Large intestine (tissue), 3 donors: ENCODE results near the gene DDX4. TPM values are rescaled to one million over a fixed set of nuclear protein-coding genes. Genes with fewer than 3 reads are reported as not detected.
"Not testable (repeated sequence)": the region's sequence is repeated elsewhere in the genome, so short reads cannot be mapped to it uniquely, and the experiment has no call there.

Experiments
- DNase-seq, 2 donors: peaks; one replicate each; pipeline versions ENCODE4 v3.0.0 to v3.0.0-alpha.2; 2013
- H3K27ac ChIP-seq: one replicate; pipeline ENCODE4 v1.5.1; 2013; ENCODE audit warnings: low read length
- H3K27me3 ChIP-seq: 2 replicates; pipeline ENCODE4 v1.6.1; 2013; ENCODE audit warnings: low read length; ENCODE audit not compliant: control insufficient read depth, insufficient read depth
- H3K36me3 ChIP-seq: 2 replicates; pipeline ENCODE4 v1.6.1; 2013; ENCODE audit warnings: low read length; ENCODE audit not compliant: control insufficient read depth, insufficient read depth
- H3K4me1 ChIP-seq: one replicate; pipeline ENCODE4 v1.6.1; 2013; ENCODE audit warnings: low read length; ENCODE audit not compliant: control insufficient read depth, insufficient read depth
- H3K4me3 ChIP-seq: one replicate; pipeline ENCODE4 v1.5.1; 2013; ENCODE audit warnings: low read length
- H3K9me3 ChIP-seq: one replicate; pipeline ENCODE4 v1.6.1; 2013; ENCODE audit warnings: mild to moderate bottlenecking, low read depth, low read length, moderate library complexity; ENCODE audit not compliant: control insufficient read depth
- WGBS: methylation state at CpG from one replicate; pipeline ENCODE4 v1.1.5; 2013; ENCODE audit warnings: low lambda C conversion rate; ENCODE audit not compliant: insufficient coverage; 5-methylcytosine and 5-hydroxymethylcytosine counted together
- polyA plus RNA-seq: library from polyadenylated mRNA; unstranded; fragments of 120-200 nt; gene quantifications from one replicate; pipeline ENCODE4 v1.2.1, GENCODE V29; 2013

DDX4 gene
- polyA plus RNA-seq, 1 donor, result 0.10 TPM

DNA sequence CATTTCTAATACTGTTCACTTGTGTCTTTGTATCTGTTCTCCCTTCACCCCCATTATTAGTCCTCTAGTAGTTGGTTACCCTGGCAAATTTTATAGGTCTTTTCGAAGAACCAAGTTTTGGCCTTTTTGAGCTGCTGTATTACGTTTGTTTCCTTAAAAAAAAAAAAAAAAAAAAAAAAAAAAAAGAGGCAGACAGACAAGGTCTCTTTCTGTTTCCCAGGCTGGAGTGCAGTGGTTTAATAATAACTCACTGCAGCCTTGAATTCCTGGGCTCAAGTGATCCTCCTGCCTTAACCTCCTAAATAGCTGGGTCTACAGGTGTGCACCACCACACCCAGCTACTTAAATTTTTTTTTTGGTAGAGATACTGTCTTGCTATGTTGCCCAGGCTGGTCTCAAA lies 20.9 kb downstream of the DDX4 start:
- no peak for DNase-seq
- Histone ChIP-seq H3K27me3 (no peaks in the 10 kb centered on the region), H3K4me3 (no peak overlapping the region), H3K27ac (no peak overlapping the region), H3K36me3 (no peaks in the 10 kb centered on the region), H3K4me1 (no peaks in the 10 kb centered on the region), H3K9me3 (no peaks in the 10 kb centered on the region)
- 75% methylated on average over 2 of the region's 2 CpGs for WGBS

- not testable (repeated sequence) for H3K27me3 ChIP-seq, H3K4me3 ChIP-seq, H3K9me3 ChIP-seq, DNase-seq, H3K27ac ChIP-seq, H3K36me3 ChIP-seq, H3K4me1 ChIP-seq
- WGBS, result no CpG with 5 or more reads among the region's 7 CpGs
These were observed 23.9 kb downstream of the DDX4 start for GRCh38 chr5:55761721-55762120.

DNA sequence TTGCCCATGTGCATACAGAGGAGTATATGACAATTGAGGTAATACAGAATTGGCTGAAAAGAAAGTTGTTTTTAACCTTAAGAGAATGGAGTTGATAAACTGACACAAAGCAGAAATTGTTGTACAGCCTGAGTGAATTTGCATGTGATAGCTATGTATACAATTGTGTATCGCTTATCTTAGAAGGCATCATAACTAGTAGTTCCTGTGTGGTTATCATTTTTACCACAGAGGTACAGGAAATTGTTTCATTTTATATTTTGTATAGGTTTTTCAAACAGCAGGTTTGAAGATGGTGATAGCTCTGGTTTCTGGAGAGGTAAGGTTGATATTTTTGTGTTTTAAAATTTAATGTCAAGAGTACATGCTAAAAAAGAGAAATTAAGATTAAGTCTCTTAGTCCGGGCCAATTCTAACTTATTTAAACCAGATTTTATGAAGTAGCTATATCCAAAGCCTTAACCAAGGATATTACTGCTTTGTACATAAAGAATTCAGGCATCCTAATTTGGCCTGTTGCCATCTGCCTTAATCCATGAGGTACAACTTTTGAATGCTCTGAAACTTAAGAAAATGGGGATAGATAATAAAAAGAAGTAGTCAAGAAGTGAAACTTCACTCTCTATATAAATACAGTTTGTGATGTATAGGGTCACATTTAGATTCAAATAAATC lies 26.0 kb downstream of the DDX4 start:
- no peaks in the 10 kb centered on the region for H3K27me3 ChIP-seq
- no peak overlapping the region for H3K4me3 ChIP-seq
- no peaks in the 10 kb centered on the region for H3K4me1 ChIP-seq
- WGBS, result 86% methylated on average over 2 of the region's 2 CpGs
- no peaks in the 10 kb centered on the region for H3K9me3 ChIP-seq
- H3K36me3 ChIP-seq, result no peaks in the 10 kb centered on the region
- no peak overlapping the region for H3K27ac ChIP-seq
- DNase-seq, result no peak

- no peak overlapping the region for H3K27ac ChIP-seq
- no peaks in the 10 kb centered on the region for H3K9me3 ChIP-seq
These were observed 30.4 kb downstream of the DDX4 start for GRCh38 chr5:55768279-55768678.

DNA sequence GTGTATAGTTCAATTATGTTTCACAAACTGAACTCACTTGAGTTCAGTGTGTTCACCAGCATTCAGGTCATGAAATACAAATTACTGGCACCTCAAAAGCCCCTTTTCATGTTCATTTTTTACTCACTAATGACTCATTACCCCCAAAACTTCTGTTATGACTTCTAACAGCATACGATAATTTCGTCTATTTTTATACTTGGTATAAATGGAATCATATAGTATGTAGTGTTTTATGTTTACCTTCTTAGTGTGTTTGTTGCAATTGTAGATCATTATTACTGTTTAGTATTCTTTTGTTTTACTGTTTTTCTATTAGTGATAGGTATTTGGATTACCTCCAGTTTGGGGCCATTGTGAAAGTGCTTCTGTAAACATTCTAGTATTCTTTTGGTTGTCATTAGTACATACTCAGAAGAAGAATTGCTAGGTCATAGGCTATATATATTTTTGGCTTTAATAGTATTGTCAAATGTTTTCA lies 33.4 kb downstream of the DDX4 start:
- Histone ChIP-seq H3K4me1 (no peaks in the 10 kb centered on the region), H3K27ac (no peak overlapping the region), H3K36me3 (no peaks in the 10 kb centered on the region), H3K4me3 (no peak overlapping the region), H3K27me3 (no peaks in the 10 kb centered on the region), H3K9me3 (no peaks in the 10 kb centered on the region)
- WGBS, result 93% methylated on average over 2 of the region's 2 CpGs
- no peak for DNase-seq

More at GRCh38 chr5:55768279-55768678, 30.4 kb downstream of the DDX4 start:
- Histone ChIP-seq H3K4me3 (no peak overlapping the region), H3K27me3 (no peaks in the 10 kb centered on the region), H3K36me3 (no peaks in the 10 kb centered on the region), H3K4me1 (no peaks in the 10 kb centered on the region)
- 83% methylated on average over 1 of the region's 2 CpGs for WGBS
- DNase-seq, result no peak

DNA sequence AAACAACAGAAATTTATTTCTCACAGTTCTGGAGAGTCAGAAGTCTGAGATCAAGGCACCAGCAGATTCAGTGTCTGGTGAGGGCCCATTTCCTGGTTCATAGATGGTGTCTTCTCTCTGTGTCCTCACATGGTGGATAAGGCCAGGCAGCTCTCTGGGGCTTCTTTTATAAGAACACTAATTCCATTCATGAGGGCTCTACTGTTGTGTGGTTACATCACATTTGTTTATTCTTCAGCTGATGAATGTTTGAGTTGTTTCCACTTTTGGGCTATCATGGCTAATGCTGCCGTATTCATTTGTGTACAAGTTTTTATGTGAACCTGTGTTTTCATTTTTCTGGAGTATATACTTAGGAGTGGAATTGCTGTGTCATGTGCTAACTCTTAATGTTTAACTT lies 35.2 kb downstream of the DDX4 start:
- no peaks in the 10 kb centered on the region for H3K9me3 ChIP-seq
- no CpG with 5 or more reads among the region's 1 CpG for WGBS
- no peak for DNase-seq
- H3K36me3 ChIP-seq, result no peaks in the 10 kb centered on the region
- no peak overlapping the region for H3K4me3 ChIP-seq
- H3K27me3 ChIP-seq, result no peaks in the 10 kb centered on the region
- no peak overlapping the region for H3K27ac ChIP-seq
- H3K4me1 ChIP-seq, result no peaks in the 10 kb centered on the region

- Histone ChIP-seq H3K4me1 (no peaks in the 10 kb centered on the region), H3K27me3 (no peaks in the 10 kb centered on the region), H3K9me3 (no peaks in the 10 kb centered on the region), H3K27ac (no peak overlapping the region), H3K4me3 (no peak overlapping the region), H3K36me3 (no peaks in the 10 kb centered on the region)
- WGBS, result 100% methylated on average over 1 of the region's 6 CpGs
- no peak for DNase-seq
These were observed 39.5 kb downstream of the DDX4 start for GRCh38 chr5:55777332-55777731.

DNA sequence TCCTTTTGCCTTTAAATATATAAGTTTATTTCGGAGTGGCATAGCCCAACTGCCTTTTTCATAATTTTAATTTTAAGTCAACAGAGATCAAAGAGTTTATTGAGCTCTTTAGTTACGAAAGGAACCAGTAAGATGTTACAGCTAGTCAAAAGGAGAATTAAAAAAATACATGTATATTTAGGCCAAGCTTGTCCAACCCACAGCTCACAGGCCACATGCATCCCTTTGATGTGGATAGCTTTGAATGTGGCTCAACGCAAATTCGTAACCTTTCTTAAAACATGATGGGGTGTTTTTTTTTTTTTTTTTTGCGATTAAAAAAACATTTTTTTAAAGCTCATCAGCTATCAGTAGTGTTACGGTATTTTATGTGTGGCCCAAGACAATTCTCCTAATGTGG lies 63.1 kb downstream of the DDX4 start:
- no peaks in the 10 kb centered on the region for H3K36me3 ChIP-seq
- H3K27me3 ChIP-seq, result no peaks in the 10 kb centered on the region
- H3K9me3 ChIP-seq, result no peaks in the 10 kb centered on the region
- H3K4me3 ChIP-seq, result no peak overlapping the region
- H3K4me1 ChIP-seq, result no peaks in the 10 kb centered on the region
- H3K27ac ChIP-seq, result no peak overlapping the region
- DNase-seq, result no peak
- 100% methylated on average over 2 of the region's 6 CpGs for WGBS

GRCh38 chr5:55808814-55809213 lies 71.0 kb downstream of the DDX4 start:
- not testable (repeated sequence) for H3K9me3 ChIP-seq, H3K27me3 ChIP-seq, H3K4me3 ChIP-seq, H3K27ac ChIP-seq, DNase-seq, H3K4me1 ChIP-seq, H3K36me3 ChIP-seq
- WGBS, result no CpG with 5 or more reads among the region's 7 CpGs

DNA sequence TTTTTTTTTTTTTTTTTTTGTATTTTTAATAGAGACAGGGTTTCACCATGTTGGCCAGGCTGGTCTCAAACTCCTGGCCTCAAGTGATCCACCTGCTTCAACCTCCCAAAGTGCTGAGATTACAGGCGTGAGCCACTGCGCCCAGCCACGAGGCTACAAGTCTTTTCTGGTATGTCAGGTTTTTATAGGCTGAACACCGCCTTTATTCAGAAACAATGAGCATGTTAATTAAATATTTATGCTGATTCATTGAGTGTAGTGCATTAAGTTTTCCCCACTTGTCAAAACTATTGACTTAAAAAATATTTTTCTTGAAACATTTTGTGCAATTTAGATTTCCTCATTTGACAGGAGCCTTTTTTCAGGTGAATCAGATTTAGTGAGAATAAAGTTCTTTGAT lies 78.1 kb downstream of the DDX4 start:
- DNase-seq, H3K9me3 ChIP-seq, H3K4me3 ChIP-seq, H3K36me3 ChIP-seq, H3K4me1 ChIP-seq, H3K27ac ChIP-seq: not testable (repeated sequence)
- WGBS, result 100% methylated on average over 1 of the region's 4 CpGs
- H3K27me3 ChIP-seq, result peaks cover 10% of the 10 kb centered on the region

- no peaks in the 10 kb centered on the region for H3K36me3 ChIP-seq
- H3K9me3 ChIP-seq, result no peaks in the 10 kb centered on the region
- no peaks in the 10 kb centered on the region for H3K4me1 ChIP-seq
- H3K27ac ChIP-seq, result no peak overlapping the region
- DNase-seq, result no peak
- peaks cover 14% of the 10 kb centered on the region for H3K27me3 ChIP-seq
- no peak overlapping the region for H3K4me3 ChIP-seq
These were observed 78.5 kb downstream of the DDX4 start for GRCh38 chr5:55816342-55816741.
